Stomach (tissue), 9 donors: ENCODE results near the gene DPP6. TPM values are rescaled to one million over a fixed set of nuclear protein-coding genes. Genes with fewer than 3 reads are reported as not detected.

Experiments
- DNase-seq, 2 donors: peaks; one replicate each; pipeline versions ENCODE4 v3.0.0 to v3.0.0-alpha.2; 2013 to 2019
- H3K27ac ChIP-seq, 5 donors: fragments of 200-600 bp in 4 of 5; sonication (generic) in 4 of 5; one replicate each; pipeline ENCODE4 v1.5.1; 2013 to 2019; ENCODE audit warnings: mild to moderate bottlenecking in 1 of 5, moderate library complexity in 1 of 5
- H3K27me3 ChIP-seq, 3 donors: fragments of 200-600 bp; sonication (generic); one replicate each; pipeline ENCODE4 v1.5.1; 2017 to 2019; ENCODE audit warnings: mixed run types in 1 of 3
- H3K36me3 ChIP-seq, 4 donors: fragments of 200-600 bp; sonication (generic); 1 replicate in 3 of 4; 2 replicates in 1 of 4; pipeline ENCODE4 v1.5.1; 2016 to 2019
- H3K4me1 ChIP-seq, 4 donors: fragments of 200-600 bp; sonication (generic); one replicate each; pipeline ENCODE4 v1.5.1; 2016 to 2019
- H3K4me3 ChIP-seq, 4 donors: fragments of 200-600 bp; sonication (generic) in 3 of 4; one replicate each; pipeline ENCODE4 v1.5.1; 2016 to 2019; ENCODE audit warnings: mild to moderate bottlenecking in 1 of 4
- H3K9me3 ChIP-seq, 4 donors: fragments of 200-600 bp; sonication (generic); one replicate each; pipeline ENCODE4 v1.5.1; 2016 to 2019
- CTCF ChIP-seq, 7 experiments: fragments of 450-650 bp in 4 of 7; fragments of 200-600 bp in 3 of 7; sonication (generic) in 3 of 7; IDR thresholded peaks; one replicate each; pipeline ENCODE4 v1.5.1; 2016 to 2019; ENCODE audit warnings: antibody characterized with exemption in 7 of 7, control low read depth in 2 of 7, mild to moderate bottlenecking in 1 of 7
- EP300 ChIP-seq: sonication (generic); formaldehyde crosslinking; IDR thresholded peaks from one replicate; pipeline ENCODE4 v1.6.1; 2017; ENCODE audit warnings: antibody characterized with exemption
- POLR2A ChIP-seq, 4 donors: fragments of 450-650 bp; IDR thresholded peaks; one replicate each; pipeline ENCODE4 v1.6.1; 2016; ENCODE audit warnings: antibody characterized with exemption in 4 of 4, control low read depth in 2 of 4, mild to moderate bottlenecking in 1 of 4, moderate library complexity in 1 of 4
- POLR2AphosphoS5 ChIP-seq, 3 donors: sonication (generic); formaldehyde crosslinking; IDR thresholded peaks; one replicate each; pipeline ENCODE4 v1.6.1; 2016; ENCODE audit warnings: antibody characterized with exemption in 3 of 3
- WGBS, 5 donors: extraction: QIAGEN DNeasy Blood & Tissue Kit in 3 of 5; methylation state at CpG; one replicate each; pipeline versions ENCODE4 v1.1.5 to v1.1.7; 2013 to 2018; 5-methylcytosine and 5-hydroxymethylcytosine counted together
- intact Hi-C: fragments of 100-400 bp; cut with DNase I; formaldehyde crosslinking; loops from one replicate; pipeline ENCODE4 v1.15.1; 2023; ENCODE audit warnings: low total_unique reads
- polyA plus RNA-seq, 3 donors: library from polyadenylated mRNA; stranded (reverse); fragments of 200-250 nt; gene quantifications; one replicate each; pipeline ENCODE4 v1.2.3, GENCODE V29; 2013
- total RNA-seq, 5 donors: library from RNA; depleted of rRNA; stranded (reverse); fragments of >200 nt; gene quantifications; one replicate each; pipeline versions ENCODE4 v1.1.0 to v1.2.3, GENCODE V29; 2014 to 2016
- donor health status: healthy with polysubstance abuse.
- donor health status: Bipolar disorder and iron deficiency.
- donor health status: healthy.

Gene DPP6
- total and polyA plus RNA-seq, 8 donors: 0.15 to 29.8 (median 4.9) TPM

GRCh38 chr7:154517768-154518167 is 465.6 kb downstream of the DPP6 start:
- Histone ChIP-seq H3K4me3 (no peak overlapping the region), H3K4me1 (no peaks in the 10 kb centered on the region), H3K27me3 (no peaks in the 10 kb centered on the region), H3K36me3 (no peaks in the 10 kb centered on the region), H3K9me3 (no peaks in the 10 kb centered on the region), H3K27ac (no peak overlapping the region)
- WGBS, 5 donors: 68 to 81% (median 76%) methylated on average over 10 of the region's 10 CpGs
- TF ChIP-seq CTCF (IDR thresholded peaks at IDR 0.05) (no peak), POLR2AphosphoS5 (IDR thresholded peaks at IDR 0.05) (no peak), POLR2A (IDR thresholded peaks at IDR 0.05) (no peak), EP300 (no peak)
- DNase-seq: no peak
- intact Hi-C loops: no loop called here

- H3K4me3 ChIP-seq: no peak overlapping the region
- TF ChIP-seq EP300: no peak
- no peak for TF ChIP-seq POLR2A (IDR thresholded peaks at IDR 0.05)
- WGBS, 5 donors: 77 to 93% (median 80%) methylated on average over 4 of the region's 4 CpGs
Observed at GRCh38 chr7:154519229-154519628, 467.0 kb downstream of the DPP6 start.

GRCh38 chr7:154530136-154530535 is 477.9 kb downstream of the DPP6 start:
- DNase-seq: no peak
- intact Hi-C loops: no loop called here
- Histone ChIP-seq H3K27me3 (no peaks in the 10 kb centered on the region), H3K4me1 (no peaks in the 10 kb centered on the region), H3K36me3 (no peaks in the 10 kb centered on the region), H3K9me3 (peaks cover 0 to 14% (median 4%) of the 10 kb centered on the region in 4 donors), H3K27ac (no peak overlapping the region), H3K4me3 (no peak overlapping the region)
- no peak for TF ChIP-seq POLR2A (IDR thresholded peaks at IDR 0.05)
- TF ChIP-seq EP300: no peak
- no peak for TF ChIP-seq POLR2AphosphoS5 (IDR thresholded peaks at IDR 0.05)
- no peak for TF ChIP-seq CTCF (IDR thresholded peaks at IDR 0.05)
- 88 to 98% (median 97%) methylated on average over 1 of the region's 1 CpG for WGBS, 5 donors

More at GRCh38 chr7:154519229-154519628, 467.0 kb downstream of the DPP6 start:
- H3K9me3 ChIP-seq: no peaks in the 10 kb centered on the region
- no peaks in the 10 kb centered on the region for H3K27me3 ChIP-seq
- H3K4me1 ChIP-seq: no peaks in the 10 kb centered on the region
- no peak overlapping the region for H3K27ac ChIP-seq
- no peaks in the 10 kb centered on the region for H3K36me3 ChIP-seq
- no peak for DNase-seq
- intact Hi-C loops: no loop called here

GRCh38 chr7:154532771-154533170 is 480.6 kb downstream of the DPP6 start:
- no peak for DNase-seq
- Histone ChIP-seq H3K4me1 (no peaks in the 10 kb centered on the region), H3K9me3 (peaks cover 0 to 14% (median 4%) of the 10 kb centered on the region in 4 donors), H3K27ac (no peak overlapping the region), H3K4me3 (no peak overlapping the region), H3K36me3 (no peaks in the 10 kb centered on the region), H3K27me3 (no peaks in the 10 kb centered on the region)
- no peak for TF ChIP-seq POLR2AphosphoS5 (IDR thresholded peaks at IDR 0.05)
- intact Hi-C loops: no loop called here

- Histone ChIP-seq H3K4me3 (no peak overlapping the region), H3K36me3 (no peaks in the 10 kb centered on the region), H3K4me1 (no peaks in the 10 kb centered on the region), H3K9me3 (no peaks in the 10 kb centered on the region), H3K27ac (no peak overlapping the region), H3K27me3 (no peaks in the 10 kb centered on the region)
- intact Hi-C loops: no loop called here
- no peak for DNase-seq
- TF ChIP-seq POLR2AphosphoS5 (IDR thresholded peaks at IDR 0.05) (no peak), CTCF (IDR thresholded peaks at IDR 0.05) (no peak), EP300 (no peak), POLR2A (IDR thresholded peaks at IDR 0.05) (no peak)
- WGBS, 5 donors: 80 to 88% (median 82%) methylated on average over 4 of the region's 4 CpGs
Observed at GRCh38 chr7:154540596-154540995, 488.4 kb downstream of the DPP6 start.
